ENCODE data around the gene DTL. TPM values are rescaled to one million over a fixed set of nuclear protein-coding genes. Genes with fewer than 3 reads are reported as not detected.

Gene DTL
- total and polyA plus RNA-seq, 8 donors, result 0.58 to 7.5 (median 1.5) TPM; not detected in 2

GRCh38 chr1:212097360-212097759 is 61.8 kb downstream of the DTL start:
- Histone ChIP-seq H3K27me3 (no peaks in the 10 kb centered on the region), H3K36me3 (no peaks in the 10 kb centered on the region), H3K9me3 (no peaks in the 10 kb centered on the region), H3K4me1 (no peaks in the 10 kb centered on the region), H3K27ac (no peak overlapping the region), H3K4me3 (no peak overlapping the region)
- TF ChIP-seq EP300 (IDR thresholded peaks at IDR 0.05), result no peak
- TF ChIP-seq CTCF (IDR thresholded peaks at IDR 0.05), result no peak
- no peak for TF ChIP-seq POLR2A (IDR thresholded peaks at IDR 0.05)
- TF ChIP-seq POLR2AphosphoS5 (IDR thresholded peaks at IDR 0.05), result no peak
- no peak for DNase-seq
- intact Hi-C loops (cut with DNase I; ENCODE audit: low total_unique reads), result no loop called here
- 92 to 97% (median 96%) methylated on average over 2 of the region's 2 CpGs for WGBS, 5 donors

GRCh38 chr1:212098310-212098709 is 62.8 kb downstream of the DTL start:
- Histone ChIP-seq H3K9me3 (no peaks in the 10 kb centered on the region), H3K27me3 (no peaks in the 10 kb centered on the region), H3K4me3 (no peak overlapping the region), H3K4me1 (no peaks in the 10 kb centered on the region), H3K36me3 (no peaks in the 10 kb centered on the region), H3K27ac (no peak overlapping the region)
- DNase-seq, result no peak
- 94 to 99% (median 97%) methylated on average over 9 of the region's 9 CpGs for WGBS, 5 donors
- TF ChIP-seq POLR2AphosphoS5 (IDR thresholded peaks at IDR 0.05) (no peak), EP300 (IDR thresholded peaks at IDR 0.05) (no peak), CTCF (IDR thresholded peaks at IDR 0.05) (no peak), POLR2A (IDR thresholded peaks at IDR 0.05) (no peak)
- intact Hi-C loops (cut with DNase I; ENCODE audit: low total_unique reads), result no loop called here

GRCh38 chr1:212098771-212099170 is 63.2 kb downstream of the DTL start:
- DNase-seq, result no peak
- no peaks in the 10 kb centered on the region for H3K9me3 ChIP-seq
- no peaks in the 10 kb centered on the region for H3K27me3 ChIP-seq
- intact Hi-C loops (cut with DNase I; ENCODE audit: low total_unique reads), result no loop called here
- no peak overlapping the region for H3K4me3 ChIP-seq
- no peaks in the 10 kb centered on the region for H3K36me3 ChIP-seq
- TF ChIP-seq CTCF (IDR thresholded peaks at IDR 0.05) (no peak), POLR2AphosphoS5 (IDR thresholded peaks at IDR 0.05) (no peak), EP300 (IDR thresholded peaks at IDR 0.05) (no peak), POLR2A (IDR thresholded peaks at IDR 0.05) (no peak)
- no peaks in the 10 kb centered on the region for H3K4me1 ChIP-seq
- 95 to 100% (median 98%) methylated on average over 3 of the region's 3 CpGs for WGBS, 5 donors
- no peak overlapping the region for H3K27ac ChIP-seq

- no peak overlapping the region for H3K27ac ChIP-seq
- no peak for DNase-seq
- H3K4me1 ChIP-seq, result peaks cover 0 to 14% (median 5%) of the 10 kb centered on the region in 4 donors
- H3K36me3 ChIP-seq, result no peaks in the 10 kb centered on the region
- intact Hi-C loops (cut with DNase I; ENCODE audit: low total_unique reads), result no loop called here
- no peaks in the 10 kb centered on the region for H3K9me3 ChIP-seq
- H3K4me3 ChIP-seq, result no peak overlapping the region
- no peaks in the 10 kb centered on the region for H3K27me3 ChIP-seq
- no peak for TF ChIP-seq CTCF (IDR thresholded peaks at IDR 0.05)
- no peak for TF ChIP-seq POLR2AphosphoS5 (IDR thresholded peaks at IDR 0.05)
- TF ChIP-seq POLR2A (IDR thresholded peaks at IDR 0.05), result no peak
- TF ChIP-seq EP300 (IDR thresholded peaks at IDR 0.05), result no peak
Measured at GRCh38 chr1:212101251-212101650, 65.7 kb downstream of the DTL start.

Data from stomach (tissue), 9 donors.